H54 (cell line): ENCODE results near the gene RERE.

Experiments
- DNase-seq: peaks from one replicate; pipeline ENCODE4 v3.0.0; 2011; ENCODE audit warnings: low spot score, mixed read lengths; ENCODE audit not compliant: insufficient read length
- FAIRE-seq: peaks from 3 replicates; lab custom pipeline; 2011; peaks lifted over from hg19 to GRCh38; lab: Jason Lieb, UNC
- POLR2A ChIP-seq: IDR thresholded peaks from 2 replicates; pipeline ENCODE4 v1.6.1; 2011; ENCODE audit warnings: low read depth, mild to moderate bottlenecking, low read length

RERE gene

GRCh38 chr1:8589571-8589970, 227.9 kb downstream of the RERE start:
- FAIRE-seq (no peak), DNase-seq (no peak)
- TF ChIP-seq POLR2A: no peak

DNA sequence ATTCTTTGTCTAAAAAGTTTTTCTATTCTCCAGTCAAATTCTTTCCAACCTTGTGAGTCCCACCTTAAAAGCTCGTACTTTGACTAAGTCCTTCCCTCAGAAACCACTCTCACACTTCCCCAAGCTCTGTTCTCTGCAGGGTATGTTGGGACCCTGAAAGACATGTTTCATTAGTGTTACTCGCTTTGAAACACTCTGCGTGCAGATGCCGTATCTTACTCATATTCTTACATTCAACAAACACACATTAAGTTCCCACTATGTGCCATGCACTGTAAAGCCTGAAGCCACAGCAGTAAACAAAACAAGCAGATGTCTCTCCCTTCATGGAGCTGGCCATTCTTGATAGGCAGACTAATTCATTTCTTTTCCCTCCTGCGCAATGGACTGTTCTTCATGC, 229.7 kb downstream of the RERE start:
- no peak for TF ChIP-seq POLR2A
- DNase-seq: no peak
- FAIRE-seq: no peak

- DNase-seq (no peak), FAIRE-seq (no peak)
- no peak for TF ChIP-seq POLR2A
Observed at GRCh38 chr1:8586438-8586837, 231.0 kb downstream of the RERE start.

GRCh38 chr1:8584316-8584715, 233.1 kb downstream of the RERE start:
- TF ChIP-seq POLR2A: no peak
- FAIRE-seq (no peak), DNase-seq (no peak)

- FAIRE-seq (no peak), DNase-seq (no peak)
- TF ChIP-seq POLR2A: no peak
Observed at GRCh38 chr1:8583031-8583430, 234.4 kb downstream of the RERE start.

GRCh38 chr1:8580566-8580965, 236.9 kb downstream of the RERE start:
- no peak for FAIRE-seq
- TF ChIP-seq POLR2A: no peak
- DNase-seq: no peak

GRCh38 chr1:8578936-8579335, 238.5 kb downstream of the RERE start:
- FAIRE-seq (no peak), DNase-seq (no peak)
- no peak for TF ChIP-seq POLR2A

DNA sequence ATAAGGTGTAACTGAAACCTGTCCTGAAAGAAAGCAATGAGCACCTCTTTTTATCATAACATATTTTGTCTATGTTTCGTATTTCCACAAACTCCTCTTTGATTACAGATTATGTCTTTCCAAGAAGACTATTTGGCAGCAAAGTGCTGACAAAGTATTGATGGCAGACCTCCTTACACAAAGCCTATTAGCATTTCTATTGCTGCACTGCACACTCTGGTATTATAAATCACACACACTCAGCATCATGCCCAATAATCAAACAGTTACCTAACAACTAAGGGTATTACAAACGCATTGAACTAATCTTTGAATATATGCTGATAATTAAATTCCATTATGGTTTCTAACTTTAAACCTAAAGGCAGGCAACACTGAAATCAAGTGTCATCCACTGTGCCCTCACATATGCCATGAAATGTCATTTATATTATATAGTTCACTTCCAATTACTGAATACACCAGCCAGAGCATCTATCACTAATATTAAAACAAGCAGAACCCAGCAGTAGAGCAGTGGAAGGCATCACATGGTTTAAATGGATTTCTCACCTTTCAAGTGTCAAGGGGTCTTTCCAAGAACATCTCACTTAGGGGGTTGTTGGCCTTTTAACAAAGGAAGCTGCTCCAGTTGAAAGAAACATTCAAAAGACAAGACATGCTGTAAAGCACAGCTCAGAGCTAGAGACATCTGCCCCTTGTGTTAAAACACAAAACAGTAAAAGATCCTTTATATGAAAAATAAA, 239.1 kb downstream of the RERE start:
- DNase-seq: no peak
- no peak for TF ChIP-seq POLR2A
- FAIRE-seq: no peak

GRCh38 chr1:8574985-8575384, 242.5 kb downstream of the RERE start:
- DNase-seq: no peak
- no peak for FAIRE-seq
- TF ChIP-seq POLR2A: no peak

- FAIRE-seq (no peak), DNase-seq (no peak)
- TF ChIP-seq POLR2A: no peak
Observed at GRCh38 chr1:8572106-8572505, 245.3 kb downstream of the RERE start.

DNA sequence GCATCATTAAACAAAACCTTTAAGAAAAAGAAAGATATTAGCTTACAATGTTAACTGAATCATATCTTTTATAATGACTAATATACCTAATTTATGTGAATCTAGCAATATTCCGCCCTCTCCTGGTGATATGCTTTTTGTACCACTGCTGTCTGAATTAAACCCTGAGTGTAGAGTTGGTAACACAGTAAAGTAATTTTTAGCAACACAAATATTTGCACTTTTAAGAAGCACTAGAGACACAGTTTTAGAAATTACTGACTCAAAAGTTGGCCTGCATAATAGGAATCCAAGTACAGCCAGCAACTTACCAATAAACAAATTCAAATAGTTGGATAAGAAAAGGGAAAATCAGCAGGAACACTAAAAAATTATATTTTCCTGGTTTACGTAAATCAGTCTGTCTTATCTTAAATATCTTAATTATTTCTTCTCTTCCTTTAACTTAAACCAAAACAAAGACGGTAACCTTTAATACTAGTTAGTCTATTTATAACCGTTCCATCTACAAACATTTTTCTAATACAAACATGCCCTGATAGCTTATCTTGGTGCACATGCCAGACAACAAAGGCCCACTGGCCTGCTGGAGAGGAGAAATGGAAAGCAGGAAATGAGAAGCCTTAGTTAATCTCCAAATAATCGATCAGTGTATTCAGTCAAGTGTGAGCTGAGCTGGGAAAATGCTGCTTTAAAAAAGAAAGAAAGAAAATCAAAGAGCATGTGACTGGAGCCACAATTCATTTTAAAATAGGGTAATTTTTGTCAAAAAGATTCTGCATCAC, 246.0 kb downstream of the RERE start:
- no peak for FAIRE-seq
- no peak for TF ChIP-seq POLR2A
- DNase-seq: no peak

GRCh38 chr1:8570465-8570864, 247.0 kb downstream of the RERE start:
- no peak for DNase-seq
- FAIRE-seq: no peak
- no peak for TF ChIP-seq POLR2A

GRCh38 chr1:8569242-8569641, 248.2 kb downstream of the RERE start:
- FAIRE-seq (no peak), DNase-seq (no peak)
- TF ChIP-seq POLR2A: no peak

DNA sequence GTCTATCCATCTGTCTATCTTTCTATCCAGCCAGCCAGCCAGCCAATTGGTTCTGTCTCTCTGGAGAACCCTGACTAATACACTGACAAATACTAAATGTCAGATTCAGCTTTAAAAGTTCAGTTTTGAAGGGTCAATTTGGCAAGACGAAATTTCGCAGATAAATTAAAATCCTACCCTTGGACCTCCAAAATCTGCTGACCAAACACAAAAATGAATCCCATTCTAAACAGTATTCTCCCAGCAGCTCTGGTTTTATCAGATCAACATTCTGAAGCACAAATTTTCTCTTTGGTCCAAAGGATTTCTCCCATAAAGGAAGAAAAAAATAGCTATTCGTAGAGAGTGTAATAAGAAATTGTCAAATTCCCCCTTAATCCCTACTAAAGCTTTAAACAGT, 248.6 kb downstream of the RERE start:
- FAIRE-seq (no peak), DNase-seq (no peak)
- no peak for TF ChIP-seq POLR2A

- no peak for TF ChIP-seq POLR2A
- no peak for FAIRE-seq
- DNase-seq: no peak
Observed at GRCh38 chr1:8567146-8567545, 250.3 kb downstream of the RERE start.
